HG03196 (cell line): Measurements from ENCODE around the gene DOK3.
"Not testable (repeated sequence)": the region's sequence is repeated elsewhere in the genome, so short reads cannot be mapped to it uniquely, and the experiment has no call there.

Source experiments
- ATAC-seq: cut with Tn5 transposase; IDR thresholded peaks from one replicate; pipeline ENCODE4 v1.9.1; 2021; ENCODE audit not compliant: unreplicated experiment

Gene DOK3

GRCh38 chr5:177535125-177535524 is 25.5 kb upstream of the DOK3 start:
- no peak for ATAC-seq

- ATAC-seq = not testable (repeated sequence)
Measured at GRCh38 chr5:177534433-177534832, 24.8 kb upstream of the DOK3 start.

- ATAC-seq = no peak
Measured at GRCh38 chr5:177531209-177531940, 21.7 kb upstream of the DOK3 start.

GRCh38 chr5:177530638-177531037 is 21.0 kb upstream of the DOK3 start:
- no peak for ATAC-seq

- ATAC-seq = no peak
Measured at GRCh38 chr5:177529247-177530203, 19.9 kb upstream of the DOK3 start.

- no peak for ATAC-seq
Measured at GRCh38 chr5:177528631-177529030, 19.0 kb upstream of the DOK3 start.

- ATAC-seq = no peak
Measured at GRCh38 chr5:177527595-177527994, 18.0 kb upstream of the DOK3 start.

GRCh38 chr5:177526791-177527190 is 17.2 kb upstream of the DOK3 start:
- no peak for ATAC-seq

GRCh38 chr5:177526191-177526590 is 16.6 kb upstream of the DOK3 start:
- no peak for ATAC-seq

GRCh38 chr5:177524941-177525655 is 15.5 kb upstream of the DOK3 start:
- ATAC-seq = no peak

GRCh38 chr5:177524539-177524900 is 14.9 kb upstream of the DOK3 start:
- ATAC-seq = no peak

- no peak for ATAC-seq
Measured at GRCh38 chr5:177523711-177524538, 14.3 kb upstream of the DOK3 start.

GRCh38 chr5:177520916-177521513 is 11.4 kb upstream of the DOK3 start:
- ATAC-seq = no peak

- ATAC-seq = no peak
Measured at GRCh38 chr5:177520271-177520670, 10.6 kb upstream of the DOK3 start.

GRCh38 chr5:177519463-177520235 is 10.0 kb upstream of the DOK3 start:
- no peak for ATAC-seq

- ATAC-seq = peak; percentile 71
Measured at GRCh38 chr5:177516601-177517568, 7.3 kb upstream of the DOK3 start, which contains the start of gene DDX41. Gene DDX41, minus strand, starts transcription at chr5:177516961. Its CDS starts 16 bp downstream, at chr5:177516945.

- ATAC-seq = no peak
Measured at GRCh38 chr5:177515580-177515979, 6.0 kb upstream of the DOK3 start.

GRCh38 chr5:177514541-177514940 is 4.9 kb upstream of the DOK3 start:
- ATAC-seq = no peak
